Activated T-cell treated with anti-CD3 and anti-CD28 coated beads for 1 hour (primary cell): Measurements from ENCODE around the gene TOMM7.
"Not testable (repeated sequence)": the region's sequence is repeated elsewhere in the genome, so short reads cannot be mapped to it uniquely, and the experiment has no call there.

Source experiments
- DNase-seq: peaks from one replicate; pipeline ENCODE4 v3.0.0-alpha.2; 2020; ENCODE audit warnings: low read depth

TOMM7 gene

GRCh38 chr7:22821702-22822485, 755 bp downstream of the TOMM7 start:
- no peak for DNase-seq

GRCh38 chr7:22819476-22819875, 3.2 kb downstream of the TOMM7 start:
- DNase-seq, result no peak

- no peak for DNase-seq
Observed at GRCh38 chr7:22814261-22815208, 8.1 kb downstream of the TOMM7 start.

GRCh38 chr7:22812353-22812752, 10.3 kb downstream of the TOMM7 start:
- no peak for DNase-seq

- DNase-seq, result no peak
Observed at GRCh38 chr7:22811746-22812280, 10.8 kb downstream of the TOMM7 start.

- DNase-seq, result no peak
Observed at GRCh38 chr7:22810843-22811242, 11.8 kb downstream of the TOMM7 start.

- DNase-seq, result no peak
Observed at GRCh38 chr7:22809902-22810642, 12.6 kb downstream of the TOMM7 start.

- no peak for DNase-seq
Observed at GRCh38 chr7:22808140-22808539, 14.5 kb downstream of the TOMM7 start.

- DNase-seq, result no peak
Observed at GRCh38 chr7:22806752-22807151, 15.9 kb downstream of the TOMM7 start.

- no peak for DNase-seq
Observed at GRCh38 chr7:22805227-22805626, 17.4 kb downstream of the TOMM7 start.

- DNase-seq, result not testable (repeated sequence)
Observed at GRCh38 chr7:22802831-22803230, 19.8 kb downstream of the TOMM7 start.

- DNase-seq, result no peak
Observed at GRCh38 chr7:22802426-22802825, 20.2 kb downstream of the TOMM7 start.

GRCh38 chr7:22801912-22802311, 20.7 kb downstream of the TOMM7 start:
- DNase-seq, result no peak

GRCh38 chr7:22799633-22800032, 23.0 kb downstream of the TOMM7 start:
- no peak for DNase-seq

- no peak for DNase-seq
Observed at GRCh38 chr7:22793593-22794462, 28.8 kb downstream of the TOMM7 start.

GRCh38 chr7:22791204-22792158, 31.2 kb downstream of the TOMM7 start:
- DNase-seq, result no peak

- DNase-seq, result not testable (repeated sequence)
Observed at GRCh38 chr7:22790640-22791039, 32.0 kb downstream of the TOMM7 start.

- no peak for DNase-seq
Observed at GRCh38 chr7:22787951-22788350, 34.7 kb downstream of the TOMM7 start.

- DNase-seq, result no peak
Observed at GRCh38 chr7:22786290-22786932, 36.2 kb downstream of the TOMM7 start.
